HEK293T (cell line): ENCODE data around the gene BSPRY.
A peak's percentile ranks its signal among the peaks of the same experiment; 100 is the strongest.

Experiments used
- CTCF ChIA-PET: fragments of 350-600 bp; formaldehyde crosslinking; extraction: SDS; loops from one replicate; lab custom pipeline; 2021; ENCODE audit warnings: antibody characterized with exemption, inconsistent platforms; lab: Yijun Ruan, JAX
- POLR2A ChIA-PET: fragments of 350-600 bp; formaldehyde crosslinking; extraction: SDS; loops from one replicate; lab custom pipeline; 2020; ENCODE audit warnings: antibody characterized with exemption, inconsistent platforms; lab: Yijun Ruan, JAX
- DNase-seq: peaks from one replicate; pipeline ENCODE4 v3.0.0; 2012; ENCODE audit warnings: mixed read lengths; ENCODE audit errors: extremely low spot score
- ARNT ChIP-seq: fragments of 450-650 bp; IDR thresholded peaks from 2 replicates; pipeline ENCODE4 v1.6.1; 2017; ENCODE audit warnings: mild to moderate bottlenecking
- BHLHE40 ChIP-seq: fragments of 450-650 bp; IDR thresholded peaks from 2 replicates; pipeline ENCODE4 v1.6.1; 2016; ENCODE audit warnings: mild to moderate bottlenecking, moderate library complexity, borderline replicate concordance
- CTBP1 ChIP-seq: fragments of 450-650 bp; IDR thresholded peaks from 2 replicates; pipeline ENCODE4 v1.6.1; 2016; ENCODE audit warnings: borderline replicate concordance
- ELF4 ChIP-seq: fragments of 450-650 bp; IDR thresholded peaks from 2 replicates; pipeline ENCODE4 v1.6.1; 2017; ENCODE audit warnings: antibody characterized with exemption
- FOXA1 ChIP-seq: fragments of 450-650 bp; IDR thresholded peaks from 2 replicates; pipeline ENCODE4 v1.6.1; 2016; ENCODE audit warnings: mild to moderate bottlenecking
- FOXK2 ChIP-seq: fragments of 450-650 bp; IDR thresholded peaks from 2 replicates; pipeline ENCODE4 v1.6.1; 2016; ENCODE audit warnings: mild to moderate bottlenecking
- FOXM1 ChIP-seq: fragments of 450-650 bp; IDR thresholded peaks from 2 replicates; pipeline ENCODE4 v1.6.1; 2017; ENCODE audit warnings: mild to moderate bottlenecking, borderline replicate concordance
- HDGF ChIP-seq: fragments of 450-650 bp; IDR thresholded peaks from 2 replicates; pipeline ENCODE4 v1.6.1; 2017; ENCODE audit warnings: antibody characterized with exemption, borderline replicate concordance
- L3MBTL2 ChIP-seq: fragments of 450-650 bp; conservative IDR thresholded peaks from 2 replicates; pipeline ENCODE4 v1.6.1; 2016; ENCODE audit warnings: mild to moderate bottlenecking
- LEF1 ChIP-seq: fragments of 450-650 bp; IDR thresholded peaks from 2 replicates; pipeline ENCODE4 v1.6.1; 2017; ENCODE audit warnings: mild to moderate bottlenecking, borderline replicate concordance
- NFRKB ChIP-seq: fragments of 450-650 bp; IDR thresholded peaks from 2 replicates; pipeline ENCODE4 v1.6.1; 2016; ENCODE audit warnings: mild to moderate bottlenecking, moderate library complexity
- SP1 ChIP-seq: fragments of 450-650 bp; IDR thresholded peaks from 2 replicates; pipeline ENCODE4 v1.6.1; 2017
- SUZ12 ChIP-seq: fragments of 450-650 bp; IDR thresholded peaks from 2 replicates; pipeline ENCODE4 v1.6.1; 2016; ENCODE audit warnings: mild to moderate bottlenecking
- TARDBP ChIP-seq: fragments of 450-650 bp; IDR thresholded peaks from 2 replicates; pipeline ENCODE4 v1.6.1; 2016
- ZNF384 ChIP-seq: fragments of 450-650 bp; IDR thresholded peaks from 2 replicates; pipeline ENCODE4 v1.6.1; 2016
- TF ChIP-seq, protein P1 (sequence below): fragments of 450-650 bp; IDR thresholded peaks from 2 replicates; pipeline ENCODE4 v1.6.1; 2016

BSPRY gene

GRCh38 chr9:113307396-113307975, 41.9 kb upstream of the BSPRY start:
- TF ChIP-seq CTBP1, result no peak
- TF ChIP-seq ZNF384, result no peak
- TF ChIP-seq FOXK2, result no peak
- no peak for TF ChIP-seq L3MBTL2
- TF ChIP-seq SUZ12, result no peak
- TF ChIP-seq, protein P1, sequence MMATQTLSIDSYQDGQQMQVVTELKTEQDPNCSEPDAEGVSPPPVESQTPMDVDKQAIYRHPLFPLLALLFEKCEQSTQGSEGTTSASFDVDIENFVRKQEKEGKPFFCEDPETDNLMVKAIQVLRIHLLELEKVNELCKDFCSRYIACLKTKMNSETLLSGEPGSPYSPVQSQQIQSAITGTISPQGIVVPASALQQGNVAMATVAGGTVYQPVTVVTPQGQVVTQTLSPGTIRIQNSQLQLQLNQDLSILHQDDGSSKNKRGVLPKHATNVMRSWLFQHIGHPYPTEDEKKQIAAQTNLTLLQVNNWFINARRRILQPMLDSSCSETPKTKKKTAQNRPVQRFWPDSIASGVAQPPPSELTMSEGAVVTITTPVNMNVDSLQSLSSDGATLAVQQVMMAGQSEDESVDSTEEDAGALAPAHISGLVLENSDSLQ, result no peak
- TF ChIP-seq FOXM1, result no peak
- TF ChIP-seq SP1, result no peak
- no peak for TF ChIP-seq FOXA1
- no peak for TF ChIP-seq ELF4
- no peak for TF ChIP-seq TARDBP
- no peak for DNase-seq
- ChIA-PET POLR2A (interaction anchor here (1.3 kb wide), 1 partner anchor 102 kb away, joined by 5 read pairs; the partner anchor contains the start of genes C9orf43 and POLE3), CTCF (no interaction called here)

- ChIA-PET POLR2A (no interaction called here), CTCF (interaction anchor here (1.8 kb wide), 1 partner anchor 9 kb away, joined by 3 read pairs; no protein-coding TSS in a partner anchor)
- peak; percentile 41 for DNase-seq
- no peak for TF ChIP-seq FOXK2
Measured at GRCh38 chr9:113309204-113309813, 40.0 kb upstream of the BSPRY start.

GRCh38 chr9:113310538-113310937, 38.8 kb upstream of the BSPRY start:
- ChIA-PET POLR2A (interaction anchor here (0.6 to 2.4 kb wide), 2 partner anchors 36 to 100 kb away, joined by 3 to 13 read pairs; partner anchors contain the start of genes C9orf43, CDC26, POLE3 and PRPF4), CTCF (interaction anchor here (1.8 kb wide), 1 partner anchor 7 kb away, joined by 3 read pairs; no protein-coding TSS in a partner anchor)
- DNase-seq, result no peak
- no peak for TF ChIP-seq FOXA1
- no peak for TF ChIP-seq LEF1
- TF ChIP-seq L3MBTL2, result no peak
- no peak for TF ChIP-seq TARDBP
- no peak for TF ChIP-seq SP1

- TF ChIP-seq LEF1 (no peak), SUZ12 (no peak), NFRKB (no peak), BHLHE40 (no peak), FOXM1 (no peak), L3MBTL2 (no peak), CTBP1 (no peak), FOXA1 (no peak), FOXK2 (no peak), SP1 (no peak)
- ChIA-PET CTCF (interaction anchor here (0.6 to 0.7 kb wide), 2 partner anchors 97 to 341 kb away, joined by 3 read pairs; no protein-coding TSS in a partner anchor), POLR2A (interaction anchor here (1.2 to 2.4 kb wide), 3 partner anchors 28 to 98 kb away, joined by 3 to 13 read pairs (median 4); partner anchors contain the start of genes C9orf43, HDHD3, POLE3 and WDR31)
- DNase-seq, result no peak
Measured at GRCh38 chr9:113311961-113312360, 37.4 kb upstream of the BSPRY start.

DNA sequence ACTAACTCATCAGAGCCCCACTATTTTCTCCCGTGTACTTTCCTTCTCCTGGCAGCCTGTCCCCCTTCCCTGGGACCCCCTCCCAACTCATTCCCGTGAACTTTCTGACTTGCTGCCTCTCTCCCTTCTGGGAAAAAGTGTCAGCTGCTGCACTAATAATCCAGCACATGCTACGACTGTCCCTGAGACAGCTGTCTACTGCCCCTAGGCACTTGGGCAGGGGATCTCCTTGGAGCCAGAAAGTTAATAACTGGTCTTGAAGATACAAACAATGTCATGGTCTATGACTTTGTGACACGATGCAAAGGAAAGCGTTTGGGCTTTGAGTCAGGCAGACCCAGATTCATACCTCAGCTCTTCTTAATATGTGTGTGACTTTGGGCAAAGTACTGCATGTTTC, 36.1 kb upstream of the BSPRY start:
- ChIA-PET POLR2A (interaction anchor here (1.5 kb wide), 1 partner anchor 27 kb away, joined by 4 read pairs; the partner anchor contains the start of gene WDR31), CTCF (interaction anchor here (0.5 kb wide), 1 partner anchor 15 kb away, joined by 3 read pairs; no protein-coding TSS in a partner anchor)
- no peak for DNase-seq
- TF ChIP-seq SP1 (no peak), LEF1 (no peak), HDGF (no peak), TARDBP (no peak), SUZ12 (no peak)

DNA sequence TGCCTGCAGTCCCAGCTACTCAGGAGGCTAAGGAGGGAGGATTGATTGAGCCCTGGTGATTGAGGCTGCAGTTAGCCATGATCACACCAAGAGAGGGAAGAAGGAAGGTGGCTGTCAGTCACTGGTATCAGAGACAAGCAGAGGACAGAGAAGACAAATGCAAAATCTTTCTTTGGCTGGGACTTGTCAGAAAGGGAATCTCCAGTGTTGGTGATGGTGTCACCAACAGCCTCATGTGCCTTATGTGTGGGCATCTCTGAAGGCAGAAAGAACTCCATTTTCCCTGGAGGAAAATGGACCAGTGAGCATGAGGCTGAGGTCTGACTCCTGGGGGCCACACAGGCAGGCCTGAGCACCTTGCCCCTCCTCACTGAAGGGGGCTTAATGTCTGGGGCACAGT, 34.1 kb upstream of the BSPRY start:
- TF ChIP-seq LEF1 (no peak), NFRKB (no peak), FOXM1 (no peak), BHLHE40 (no peak), TARDBP (no peak), ZNF384 (no peak), ARNT (no peak), FOXA1 (no peak), HDGF (no peak), CTBP1 (no peak)
- TF ChIP-seq, protein P1, result no peak
- CTCF ChIA-PET, result interaction anchor here (0.6 kb wide), 1 partner anchor 102 kb away, joined by 3 read pairs; no protein-coding TSS in a partner anchor
- POLR2A ChIA-PET, result interaction anchor here (1.0 kb wide), 1 partner anchor 95 kb away, joined by 5 read pairs; the partner anchor contains the start of genes C9orf43 and POLE3
- DNase-seq, result no peak

GRCh38 chr9:113316030-113316429, 33.3 kb upstream of the BSPRY start:
- TF ChIP-seq ELF4, result no peak
- no peak for TF ChIP-seq ZNF384
- TF ChIP-seq FOXK2, result no peak
- no peak for TF ChIP-seq SP1
- no peak for TF ChIP-seq FOXA1
- TF ChIP-seq TARDBP, result no peak
- TF ChIP-seq LEF1, result no peak
- no peak for TF ChIP-seq HDGF
- no peak for TF ChIP-seq SUZ12
- TF ChIP-seq L3MBTL2, result no peak
- TF ChIP-seq BHLHE40, result no peak
- TF ChIP-seq NFRKB, result no peak
- TF ChIP-seq CTBP1, result no peak
- ChIA-PET POLR2A (interaction anchor here (1.0 kb wide), 1 partner anchor 94 kb away, joined by 5 read pairs; the partner anchor contains the start of genes C9orf43 and POLE3), CTCF (no interaction called here)
- no peak for DNase-seq
